VCaP (cell line): ENCODE results near the gene SPAG9.

ENCODE experiments used
- H3K27ac ChIP-seq: fragments of 450-650 bp; 2 replicates; pipeline ENCODE4 v1.5.1; 2017
- CTCF ChIP-seq: fragments of 450-650 bp; conservative IDR thresholded peaks from 2 replicates; pipeline ENCODE4 v1.5.1; 2017; ENCODE audit warnings: mild to moderate bottlenecking, moderate library complexity

Gene SPAG9

DNA sequence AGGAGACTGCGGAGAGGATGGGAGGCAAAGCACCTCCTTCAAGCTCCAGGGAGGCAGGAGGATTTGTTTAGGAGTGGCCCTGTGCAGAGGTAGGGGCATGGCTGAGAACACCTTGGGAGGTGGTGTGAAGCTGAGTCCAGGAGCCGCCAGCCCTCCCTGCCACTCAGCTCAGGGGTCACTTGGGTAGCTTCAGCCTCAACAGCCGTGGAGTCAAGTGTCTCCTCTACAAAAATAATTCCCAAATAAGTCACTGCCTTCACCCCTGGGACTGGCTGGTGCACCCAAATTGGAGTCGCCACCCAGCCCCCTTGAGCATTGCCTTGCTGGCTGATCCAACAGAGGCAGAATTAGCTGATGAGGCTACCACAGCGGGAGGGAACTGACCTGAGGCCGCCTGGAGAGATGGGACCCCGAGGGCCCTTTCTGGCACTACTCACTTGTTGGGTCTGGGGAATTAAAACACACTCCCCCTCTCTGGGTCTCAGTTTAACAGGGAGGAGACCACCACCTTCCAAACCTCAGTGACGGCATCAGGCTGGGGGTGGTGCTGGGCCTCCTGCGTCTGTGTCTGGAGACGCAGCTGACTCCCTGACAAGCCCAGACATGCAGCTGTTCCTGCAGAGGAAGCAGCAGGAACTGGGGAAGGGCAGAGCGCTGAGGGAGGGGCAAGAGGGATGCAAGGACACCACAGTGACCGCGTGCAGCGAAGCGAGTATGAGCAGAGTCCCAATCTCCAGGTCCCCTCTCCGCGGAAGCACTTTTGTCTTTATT, 166.7 kb downstream of the SPAG9 start:
- peak overlapping the region; percentile 84 for H3K27ac ChIP-seq
- no peak for TF ChIP-seq CTCF

- H3K27ac ChIP-seq, result peak overlapping the region; percentile 84
Measured at GRCh38 chr17:50953518-50953830, 167.2 kb downstream of the SPAG9 start.

GRCh38 chr17:50952889-50953288, 167.8 kb downstream of the SPAG9 start:
- TF ChIP-seq CTCF, result no peak
- H3K27ac ChIP-seq, result peak overlapping the region; percentile 84; the same call in 1 of the 2 replicates

More at GRCh38 chr17:50953518-50953830, 167.2 kb downstream of the SPAG9 start:
- TF ChIP-seq CTCF, result no peak

GRCh38 chr17:50952013-50952412, 168.7 kb downstream of the SPAG9 start:
- no peak for TF ChIP-seq CTCF
- H3K27ac ChIP-seq, result peak overlapping the region; percentile 84; the same call in 1 of the 2 replicates

- peak; percentile 89 for TF ChIP-seq CTCF
- peak overlapping the region; percentile 99 for H3K27ac ChIP-seq
Measured at GRCh38 chr17:50949989-50950877, 170.4 kb downstream of the SPAG9 start.

- H3K27ac ChIP-seq, result peak overlapping the region; percentile 99
- TF ChIP-seq CTCF, result no peak
Measured at GRCh38 chr17:50949128-50949988, 171.3 kb downstream of the SPAG9 start.

- H3K27ac ChIP-seq, result peak overlapping the region; percentile 99
- TF ChIP-seq CTCF, result no peak
Measured at GRCh38 chr17:50948711-50949110, 172.0 kb downstream of the SPAG9 start.
